IMR-90 (cell line): Measurements from ENCODE around the gene RNF149. TPM values are rescaled to one million over a fixed set of nuclear protein-coding genes. Genes with fewer than 3 reads are reported as not detected.

ENCODE experiments used
- ATAC-seq: fragments of 200-7000 bp; cut with Tn5 transposase; 2 replicates; pipeline ENCODE4 v1.9.1; 2020; ENCODE audit warnings: low read depth, mild to moderate bottlenecking, moderate library complexity
- BruUV-seq: library from RNA; stranded (reverse); fragments of 400-500 nt; replicated peaks from 2 replicates; lab custom pipeline; 2021; lab: Mats Ljungman, UMichigan
- CTCF ChIA-PET: fragments of 300-600 bp; formaldehyde crosslinking; extraction: SDS; loops from one replicate; lab custom pipeline; 2021; ENCODE audit warnings: antibody characterized with exemption; lab: Yijun Ruan, JAX
- POLR2A ChIA-PET: fragments of 300-600 bp; sonication (Branson Sonifier 250); formaldehyde crosslinking; loops from one replicate; lab custom pipeline; 2022; ENCODE audit warnings: antibody characterized with exemption; ENCODE audit not compliant: unreplicated experiment; lab: Charles Lee
- DNase-seq: peaks from one replicate; pipeline ENCODE4 v3.0.0; 2013
- H2AFZ ChIP-seq: replicated peaks from 2 replicates; pipeline ENCODE3; 2013; ENCODE audit warnings: low read length, mild to moderate bottlenecking; ENCODE audit not compliant: poor library complexity
- H2AK5ac ChIP-seq: 2 replicates; pipeline ENCODE4 v1.6.1; 2013; ENCODE audit warnings: low read depth, low read length, inconsistent platforms
- H2AK9ac ChIP-seq: replicated peaks from 2 replicates; pipeline ENCODE3; 2013; ENCODE audit warnings: mild to moderate bottlenecking, low read depth, low read length, moderate library complexity; ENCODE audit not compliant: poor library complexity
- H2BK120ac ChIP-seq: 2 replicates; pipeline ENCODE4 v1.6.1; 2013; ENCODE audit warnings: low read depth, low read length, inconsistent platforms
- H2BK15ac ChIP-seq: 3 replicates; pipeline ENCODE4 v1.6.1; 2013; ENCODE audit warnings: low read depth, low read length, inconsistent platforms
- H2BK20ac ChIP-seq: 2 replicates; pipeline ENCODE4 v1.6.1; 2013; ENCODE audit warnings: low read depth, mild to moderate bottlenecking, inconsistent platforms, low read length, moderate library complexity
- H2BK5ac ChIP-seq: 2 replicates; pipeline ENCODE4 v1.6.1; 2013; ENCODE audit warnings: mild to moderate bottlenecking, low read depth, low read length, inconsistent platforms; ENCODE audit not compliant: poor library complexity, severe bottlenecking
- H3K14ac ChIP-seq: replicated peaks from 2 replicates; pipeline ENCODE4 v1.6.1; 2013; ENCODE audit warnings: low read depth, low read length, inconsistent platforms
- H3K18ac ChIP-seq: 2 replicates; pipeline ENCODE4 v1.6.1; 2013; ENCODE audit warnings: low read depth, low read length, control low read depth
- H3K23ac ChIP-seq: 2 replicates; pipeline ENCODE4 v1.6.1; 2013; ENCODE audit warnings: low read depth, low read length, inconsistent platforms
- H3K27ac ChIP-seq: 2 replicates; pipeline ENCODE4 v1.5.1; 2013; ENCODE audit warnings: mild to moderate bottlenecking, control low read depth, low read length; ENCODE audit not compliant: insufficient read depth
- H3K27me3 ChIP-seq: 2 replicates; pipeline ENCODE4 v1.6.1; 2013; ENCODE audit warnings: low read length; ENCODE audit not compliant: control insufficient read depth, insufficient read depth
- H3K36me3 ChIP-seq: 2 replicates; pipeline ENCODE4 v1.6.1; 2013; ENCODE audit warnings: low read length, mixed read lengths; ENCODE audit not compliant: control insufficient read depth, insufficient read depth
- H3K4ac ChIP-seq: 2 replicates; pipeline ENCODE4 v1.6.1; 2013; ENCODE audit warnings: low read depth, low read length, inconsistent platforms
- H3K4me1 ChIP-seq: 2 replicates; pipeline ENCODE4 v1.6.1; 2013; ENCODE audit warnings: low read length, mixed read lengths; ENCODE audit not compliant: control insufficient read depth, insufficient read depth
- H3K4me2 ChIP-seq: 2 replicates; pipeline ENCODE4 v1.6.1; 2013; ENCODE audit warnings: low read depth, mild to moderate bottlenecking, control low read depth, low read length, moderate library complexity
- H3K4me3 ChIP-seq: 2 replicates; pipeline ENCODE4 v1.5.1; 2013; ENCODE audit warnings: low read depth, mild to moderate bottlenecking, control low read depth, low read length, moderate library complexity; ENCODE audit not compliant: insufficient read depth
- H3K56ac ChIP-seq: 2 replicates; pipeline ENCODE4 v1.6.1; 2013; ENCODE audit warnings: low read length, inconsistent platforms; ENCODE audit not compliant: insufficient read depth; ENCODE audit errors: extremely low read depth
- H3K79me1 ChIP-seq, 2 experiments: 2 replicates each; pipeline ENCODE4 v1.6.1; 2013; ENCODE audit warnings: low read length in 2 of 2, inconsistent platforms in 1 of 2, low read depth in 1 of 2
- H3K9ac ChIP-seq: 2 replicates; pipeline ENCODE4 v1.6.1; 2013; ENCODE audit warnings: low read depth, low read length, control low read depth
- H3K9me1 ChIP-seq: 2 replicates; pipeline ENCODE4 v1.6.1; 2013; ENCODE audit warnings: low read length, inconsistent platforms; ENCODE audit not compliant: insufficient read depth
- H3K9me3 ChIP-seq: 2 replicates; pipeline ENCODE4 v1.6.1; 2013; ENCODE audit warnings: low read length; ENCODE audit not compliant: control insufficient read depth, insufficient read depth
- H4K20me1 ChIP-seq: 2 replicates; pipeline ENCODE4 v1.6.1; 2013; ENCODE audit warnings: low read length, inconsistent platforms; ENCODE audit not compliant: insufficient read depth
- H4K5ac ChIP-seq: 2 replicates; pipeline ENCODE4 v1.6.1; 2013; ENCODE audit warnings: mild to moderate bottlenecking, low read depth, low read length, control low read depth
- H4K8ac ChIP-seq, 2 experiments: 2 replicates each; pipeline ENCODE4 v1.6.1; 2013; ENCODE audit warnings: low read depth in 2 of 2, low read length in 2 of 2, control low read depth in 1 of 2, inconsistent platforms in 1 of 2
- H4K91ac ChIP-seq: 2 replicates; pipeline ENCODE4 v1.6.1; 2013; ENCODE audit warnings: low read depth, low read length, inconsistent platforms; ENCODE audit not compliant: insufficient read depth
- BHLHE40 ChIP-seq: fragments of 150-350 bp; IDR thresholded peaks from 2 replicates; pipeline ENCODE4 v1.6.1; 2016; ENCODE audit warnings: mild to moderate bottlenecking, low read depth, low read length
- CEBPB ChIP-seq: IDR thresholded peaks from 2 replicates; pipeline ENCODE4 v1.6.1; 2012; ENCODE audit warnings: low read depth, low read length, improper control_type of control experiment
- CHD1 ChIP-seq: IDR thresholded peaks from 2 replicates; pipeline ENCODE4 v1.6.1; 2012; ENCODE audit warnings: low read depth, low read length, improper control_type of control experiment
- CTCF ChIP-seq: conservative IDR thresholded peaks from 2 replicates; pipeline ENCODE4 v1.5.1; 2012; ENCODE audit warnings: mild to moderate bottlenecking, low read depth, low read length, improper control_type of control experiment
- ELK1 ChIP-seq: fragments of 150-350 bp; IDR thresholded peaks from 2 replicates; pipeline ENCODE4 v1.6.1; 2016; ENCODE audit warnings: low read depth, mild to moderate bottlenecking, low read length, moderate library complexity, borderline replicate concordance
- FOS ChIP-seq: fragments of 150-350 bp; IDR thresholded peaks from 2 replicates; pipeline ENCODE4 v1.6.1; 2016; ENCODE audit warnings: low read depth, low read length
- MAFK ChIP-seq: IDR thresholded peaks from 2 replicates; pipeline ENCODE4 v1.6.1; 2012; ENCODE audit warnings: low read depth, low read length, improper control_type of control experiment
- MAZ ChIP-seq: IDR thresholded peaks from 2 replicates; pipeline ENCODE4 v1.6.1; 2012; ENCODE audit warnings: low read depth, mild to moderate bottlenecking, low read length, improper control_type of control experiment, moderate library complexity, borderline replicate concordance
- MXI1 ChIP-seq: IDR thresholded peaks from 2 replicates; pipeline ENCODE4 v1.6.1; 2012; ENCODE audit warnings: low read depth, mild to moderate bottlenecking, low read length, moderate library complexity, borderline replicate concordance
- NFE2L2 ChIP-seq: fragments of 150-350 bp; IDR thresholded peaks from 2 replicates; pipeline ENCODE4 v1.6.1; 2016; ENCODE audit warnings: low read depth, mild to moderate bottlenecking, low read length
- POLR2A ChIP-seq: IDR thresholded peaks from 2 replicates; pipeline ENCODE4 v1.6.1; 2012; ENCODE audit warnings: mild to moderate bottlenecking, low read depth, low read length
- RAD21 ChIP-seq: IDR thresholded peaks from 2 replicates; pipeline ENCODE4 v1.6.1; 2012; ENCODE audit warnings: low read length, improper control_type of control experiment
- RCOR1 ChIP-seq: IDR thresholded peaks from 2 replicates; pipeline ENCODE4 v1.6.1; 2012; ENCODE audit warnings: mild to moderate bottlenecking, low read length, improper control_type of control experiment; ENCODE audit not compliant: insufficient replicate concordance
- RFX5 ChIP-seq: IDR thresholded peaks from 2 replicates; pipeline ENCODE4 v1.8.0; 2012; ENCODE audit warnings: low read depth, mild to moderate bottlenecking, low read length, moderate library complexity
- SMC3 ChIP-seq: fragments of 150-350 bp; IDR thresholded peaks from 2 replicates; pipeline ENCODE4 v1.6.1; 2016; ENCODE audit warnings: low read depth, mild to moderate bottlenecking, antibody characterized with exemption, low read length, moderate library complexity
- USF2 ChIP-seq: fragments of 150-350 bp; IDR thresholded peaks from 2 replicates; pipeline ENCODE4 v1.6.1; 2017; ENCODE audit warnings: mild to moderate bottlenecking, antibody characterized with exemption, low read length, low read depth
- WGBS, 2 experiments: methylation state at CpG; one replicate each; pipeline versions ENCODE4 v1.1.5 to v1.1.7; 2013; ENCODE audit warnings: missing lambda C conversion rate in 2 of 2; ENCODE audit not compliant: insufficient read length in 1 of 2; ENCODE audit errors: extremely low coverage in 2 of 2; 5-methylcytosine and 5-hydroxymethylcytosine counted together
- dilution Hi-C: fragments of 300-500 bp; cut with HindIII; formaldehyde crosslinking; loops from one replicate; pipeline ENCODE4 v1.14.3; 2018; ENCODE audit warnings: low sequenced_read_pairs; ENCODE audit not compliant: unreplicated experiment
- in situ Hi-C: fragments of 300-500 bp; cut with MboI; formaldehyde crosslinking; loops from 3 replicates; pipeline ENCODE4 v1.14.3; 2019; ENCODE audit warnings: low sequenced_read_pairs, inconsistent platforms, mixed read lengths
- intact Hi-C: fragments of 100-400 bp; cut with micrococcal nuclease; formaldehyde crosslinking; loops from 2 replicates; pipeline ENCODE4 v1.10.0; 2022
- polyA plus RNA-seq, 3 experiments: library from polyadenylated mRNA; depleted of rRNA; stranded (reverse); fragments of >200 nt; gene quantifications; 2 replicates each; pipeline ENCODE4 v1.2.3, GENCODE V29; 2012; ENCODE audit warnings: low replicate concordance in 1 of 3
- total RNA-seq: library from RNA; depleted of rRNA; stranded (reverse); fragments of >200 nt; gene quantifications from 2 replicates; pipeline ENCODE4 v1.2.3, GENCODE V29; 2012

RNF149 gene
- total and polyA plus RNA-seq, 2 of the 4 experiments (the other 2 are of a cell fraction): 14.5 to 18.6 TPM

GRCh38 chr2:101294861-101295260 is 13.6 kb downstream of the RNF149 start:
- Histone ChIP-seq H3K18ac (no peak overlapping the region), H3K4ac (peak overlapping the region; percentile 29; the same call in 1 of the 2 replicates), H3K14ac (no peak overlapping the region; the same call in 1 of the 2 replicates), H2AK9ac (no peak overlapping the region), H2BK15ac (no peak overlapping the region), H3K9me1 (peaks cover 6% of the 10 kb centered on the region), H4K20me1 (peaks cover 38% of the 10 kb centered on the region), H2BK20ac (0 out of 2 replicates have a peak overlapping the region, but pooled peaks have one; percentile 3), H3K36me3 (peaks cover 8% of the 10 kb centered on the region), H2AFZ (no peak overlapping the region), H3K9me3 (no peaks in the 10 kb centered on the region), H3K27ac (no peak overlapping the region), H2AK5ac (no peak overlapping the region), H2BK120ac (no peak overlapping the region), H3K79me1 (peaks cover 27 to 59% of the 10 kb centered on the region in 2 experiments), H4K91ac (no peak overlapping the region), H3K27me3 (no peaks in the 10 kb centered on the region), H3K23ac (no peak overlapping the region), H3K4me1 (peaks cover 6% of the 10 kb centered on the region), H3K9ac (no peak overlapping the region), H3K56ac (no peak overlapping the region), H3K4me3 (no peak overlapping the region), H4K8ac (no peak overlapping the region), H2BK5ac (no peak overlapping the region), H3K4me2 (no peak overlapping the region), H4K5ac (no peak overlapping the region)
- dilution Hi-C loops: no loop called here
- TF ChIP-seq BHLHE40 (no peak), MAZ (no peak), NFE2L2 (no peak), CTCF (no peak), RCOR1 (no peak), MAFK (no peak), SMC3 (no peak), RFX5 (no peak), MXI1 (no peak), CEBPB (no peak), FOS (no peak), RAD21 (no peak), POLR2A (no peak), CHD1 (no peak), USF2 (no peak), ELK1 (no peak)
- in situ Hi-C loops: no loop called here
- BruUV-seq: no TSS peak
- ATAC-seq (no peak), DNase-seq (no peak)
- POLR2A ChIA-PET: no interaction called here
- CTCF ChIA-PET: no interaction called here
- WGBS, 2 experiments: no CpG with 5 or more reads among the region's 6 CpGs
- intact Hi-C loops: no loop called here
